Esophagus muscularis mucosa (tissue), 4 donors: ENCODE results near the gene MAP2K5. TPM values are rescaled to one million over a fixed set of nuclear protein-coding genes. Genes with fewer than 3 reads are reported as not detected.

Source experiments
- DNase-seq: peaks from one replicate; pipeline ENCODE4 v3.0.0-alpha.2; 2017; ENCODE audit errors: extremely low spot score
- H3K27ac ChIP-seq, 4 donors: fragments of 200-600 bp; sonication (generic); replicated peaks in 1 of 4; 1 replicate in 3 of 4; 2 replicates in 1 of 4; pipeline ENCODE4 v1.5.1; 2016 to 2019; ENCODE audit warnings: mild to moderate bottlenecking in 1 of 4
- H3K27me3 ChIP-seq, 4 donors: fragments of 200-600 bp; sonication (generic); one replicate each; pipeline versions ENCODE4 v1.5.1 to v1.6.0; 2016 to 2019
- H3K36me3 ChIP-seq, 4 donors: fragments of 200-600 bp; sonication (generic); one replicate each; pipeline ENCODE4 v1.5.1; 2016 to 2019
- H3K4me1 ChIP-seq, 4 donors: fragments of 200-600 bp; sonication (generic); one replicate each; pipeline ENCODE4 v1.5.1; 2016 to 2019
- H3K4me3 ChIP-seq, 4 donors: fragments of 200-600 bp; sonication (generic); 1 replicate in 2 of 4; 2 replicates in 2 of 4; pipeline ENCODE4 v1.5.1; 2016 to 2019; ENCODE audit warnings: mild to moderate bottlenecking in 4 of 4, moderate library complexity in 1 of 4
- H3K9me3 ChIP-seq, 4 donors: fragments of 200-600 bp; sonication (generic); 1 replicate in 3 of 4; 2 replicates in 1 of 4; pipeline ENCODE4 v1.5.1; 2016 to 2019
- EP300 ChIP-seq: sonication (generic); formaldehyde crosslinking; IDR thresholded peaks from one replicate; pipeline ENCODE4 v1.6.1; 2017; ENCODE audit warnings: antibody characterized with exemption
- POLR2A ChIP-seq: fragments of 450-650 bp; IDR thresholded peaks from one replicate; pipeline ENCODE4 v1.6.1; 2017; ENCODE audit warnings: antibody characterized with exemption, moderate library complexity, mild to moderate bottlenecking, low read depth
- POLR2AphosphoS5 ChIP-seq, 2 donors: sonication (generic); formaldehyde crosslinking; IDR thresholded peaks; one replicate each; pipeline ENCODE4 v1.6.1; 2017; ENCODE audit warnings: antibody characterized with exemption in 2 of 2
- WGBS: methylation state at CpG from one replicate; pipeline ENCODE4 v1.1.5; 2018; 5-methylcytosine and 5-hydroxymethylcytosine counted together
- intact Hi-C: fragments of 100-400 bp; cut with DNase I; formaldehyde crosslinking; loops from one replicate; pipeline ENCODE4 v1.15.1; 2023
- total RNA-seq, 4 donors: library from RNA; depleted of rRNA; stranded (reverse); fragments of >200 nt; gene quantifications; one replicate each; pipeline versions ENCODE4 v1.1.0 to v1.2.1, GENCODE V29; 2016
- TF ChIP-seq, protein P1 (sequence below), 3 experiments: fragments of 200-600 bp in 2 of 3; fragments of 450-650 bp in 1 of 3; sonication (generic) in 2 of 3; IDR thresholded peaks; one replicate each; pipeline ENCODE4 v1.5.1; 2017 to 2019; ENCODE audit warnings: antibody characterized with exemption in 3 of 3, mild to moderate bottlenecking in 2 of 3, moderate library complexity in 1 of 3

The MAP2K5 gene
- total RNA-seq, 4 donors from 2014 or later: 7.8 to 11.9 (median 10.6) TPM

GRCh38 chr15:67806536-67806935 is 264.0 kb downstream of the MAP2K5 start:
- H3K27me3 ChIP-seq: peaks cover 0 to 12% (median 0%) of the 10 kb centered on the region in 4 donors

DNA sequence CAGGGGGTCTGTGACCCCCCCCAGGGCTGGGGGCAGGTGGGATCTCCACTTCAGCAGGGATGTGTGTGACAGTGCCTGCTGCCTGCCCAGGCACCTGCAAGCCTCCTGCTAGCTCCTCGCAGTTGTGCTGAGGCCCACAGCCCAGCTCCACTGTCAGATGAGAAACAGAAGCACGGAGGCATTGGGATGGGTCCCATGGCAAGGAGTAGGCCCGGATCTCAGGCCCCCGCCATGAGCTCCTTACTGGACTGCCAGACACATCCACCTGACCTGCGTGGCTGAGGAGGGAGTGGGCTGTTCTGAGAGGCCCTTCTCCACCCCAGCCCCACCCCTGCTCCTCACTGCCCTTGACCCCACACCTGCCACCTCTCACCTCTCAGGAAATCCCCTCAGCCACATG is 264.6 kb downstream of the MAP2K5 start:
- WGBS: no CpG with 5 or more reads among the region's 5 CpGs

More at GRCh38 chr15:67806536-67806935, 264.0 kb downstream of the MAP2K5 start:
- DNase-seq: no peak
- TF ChIP-seq, protein P1, sequence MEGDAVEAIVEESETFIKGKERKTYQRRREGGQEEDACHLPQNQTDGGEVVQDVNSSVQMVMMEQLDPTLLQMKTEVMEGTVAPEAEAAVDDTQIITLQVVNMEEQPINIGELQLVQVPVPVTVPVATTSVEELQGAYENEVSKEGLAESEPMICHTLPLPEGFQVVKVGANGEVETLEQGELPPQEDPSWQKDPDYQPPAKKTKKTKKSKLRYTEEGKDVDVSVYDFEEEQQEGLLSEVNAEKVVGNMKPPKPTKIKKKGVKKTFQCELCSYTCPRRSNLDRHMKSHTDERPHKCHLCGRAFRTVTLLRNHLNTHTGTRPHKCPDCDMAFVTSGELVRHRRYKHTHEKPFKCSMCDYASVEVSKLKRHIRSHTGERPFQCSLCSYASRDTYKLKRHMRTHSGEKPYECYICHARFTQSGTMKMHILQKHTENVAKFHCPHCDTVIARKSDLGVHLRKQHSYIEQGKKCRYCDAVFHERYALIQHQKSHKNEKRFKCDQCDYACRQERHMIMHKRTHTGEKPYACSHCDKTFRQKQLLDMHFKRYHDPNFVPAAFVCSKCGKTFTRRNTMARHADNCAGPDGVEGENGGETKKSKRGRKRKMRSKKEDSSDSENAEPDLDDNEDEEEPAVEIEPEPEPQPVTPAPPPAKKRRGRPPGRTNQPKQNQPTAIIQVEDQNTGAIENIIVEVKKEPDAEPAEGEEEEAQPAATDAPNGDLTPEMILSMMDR (IDR thresholded peaks at IDR 0.05): no peak
- no peak for TF ChIP-seq POLR2AphosphoS5 (IDR thresholded peaks at IDR 0.05)
- TF ChIP-seq POLR2A: no peak
- TF ChIP-seq EP300: no peak
- Histone ChIP-seq H3K36me3 (peaks cover 3 to 50% (median 33%) of the 10 kb centered on the region in 4 donors), H3K27ac (no peak overlapping the region), H3K4me1 (no peaks in the 10 kb centered on the region), H3K9me3 (no peaks in the 10 kb centered on the region), H3K4me3 (no peak overlapping the region)
- 97% methylated on average over 14 of the region's 18 CpGs for WGBS
- intact Hi-C loops: no loop called here

GRCh38 chr15:67807836-67808235 is 265.3 kb downstream of the MAP2K5 start:
- no peak overlapping the region for H3K4me3 ChIP-seq
- no peak for DNase-seq

More for the DNA sequence above, 264.6 kb downstream of the MAP2K5 start:
- no peak for DNase-seq
- Histone ChIP-seq H3K27ac (no peak overlapping the region), H3K27me3 (peaks cover 0 to 16% (median 0%) of the 10 kb centered on the region in 4 donors), H3K4me1 (no peaks in the 10 kb centered on the region), H3K36me3 (peaks cover 3 to 47% (median 33%) of the 10 kb centered on the region in 4 donors), H3K9me3 (no peaks in the 10 kb centered on the region), H3K4me3 (no peak overlapping the region)
- intact Hi-C loops: no loop called here
- no peak for TF ChIP-seq EP300
- TF ChIP-seq POLR2A: no peak
- TF ChIP-seq POLR2AphosphoS5 (IDR thresholded peaks at IDR 0.05): no peak
- TF ChIP-seq, protein P1 (IDR thresholded peaks at IDR 0.05): no peak

DNA sequence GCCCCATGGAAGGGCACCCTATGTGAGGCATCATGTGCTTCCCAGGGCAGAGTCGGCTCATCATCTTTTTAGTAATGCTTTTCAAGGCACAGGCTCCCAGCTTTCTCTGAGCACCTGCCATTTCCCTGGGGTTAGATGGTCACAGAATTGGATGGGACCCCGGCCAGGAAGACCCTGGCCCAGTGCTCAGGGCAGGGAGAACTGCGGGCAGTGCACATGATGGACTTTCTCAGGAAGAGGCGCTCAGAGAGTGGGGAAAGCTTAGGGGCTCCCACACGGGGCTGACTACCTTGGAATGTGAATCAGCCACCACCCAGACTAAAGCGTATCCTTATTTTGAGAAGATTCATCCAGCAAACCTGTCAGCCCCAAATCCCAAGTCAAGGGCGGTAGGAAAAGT is 266.3 kb downstream of the MAP2K5 start:
- no peak overlapping the region for H3K27ac ChIP-seq
- intact Hi-C loops: no loop called here
- no peaks in the 10 kb centered on the region for H3K9me3 ChIP-seq
- TF ChIP-seq POLR2A (no peak), POLR2AphosphoS5 (IDR thresholded peaks at IDR 0.05) (no peak), EP300 (no peak)
- TF ChIP-seq, protein P1 (IDR thresholded peaks at IDR 0.05): no peak
- H3K4me3 ChIP-seq: no peak overlapping the region
- 87% methylated on average over 7 of the region's 7 CpGs for WGBS
- peaks cover 0 to 17% (median 0%) of the 10 kb centered on the region in 4 donors for H3K27me3 ChIP-seq
- no peaks in the 10 kb centered on the region for H3K4me1 ChIP-seq
- DNase-seq: no peak
- peaks cover 3 to 45% (median 32%) of the 10 kb centered on the region in 4 donors for H3K36me3 ChIP-seq

More at GRCh38 chr15:67807836-67808235, 265.3 kb downstream of the MAP2K5 start:
- intact Hi-C loops: no loop called here
- 87% methylated on average over 7 of the region's 7 CpGs for WGBS
- H3K36me3 ChIP-seq: peaks cover 3 to 45% (median 32%) of the 10 kb centered on the region in 4 donors
- H3K9me3 ChIP-seq: no peaks in the 10 kb centered on the region
- no peaks in the 10 kb centered on the region for H3K4me1 ChIP-seq
- H3K27me3 ChIP-seq: peaks cover 0 to 17% (median 0%) of the 10 kb centered on the region in 4 donors
- no peak overlapping the region for H3K27ac ChIP-seq
- TF ChIP-seq EP300 (no peak), POLR2A (no peak), POLR2AphosphoS5 (IDR thresholded peaks at IDR 0.05) (no peak)
- TF ChIP-seq, protein P1 (IDR thresholded peaks at IDR 0.05): no peak

- Histone ChIP-seq H3K4me3 (no peak overlapping the region), H3K27ac (no peak overlapping the region), H3K27me3 (peaks cover 0 to 17% (median 0%) of the 10 kb centered on the region in 4 donors), H3K36me3 (peaks cover 3 to 43% (median 32%) of the 10 kb centered on the region in 4 donors), H3K4me1 (no peaks in the 10 kb centered on the region), H3K9me3 (no peaks in the 10 kb centered on the region)
- intact Hi-C loops: no loop called here
- 94% methylated on average over 3 of the region's 5 CpGs for WGBS
- DNase-seq: no peak
- TF ChIP-seq POLR2A: no peak
- TF ChIP-seq EP300: no peak
- no peak for TF ChIP-seq POLR2AphosphoS5 (IDR thresholded peaks at IDR 0.05)
- TF ChIP-seq, protein P1 (IDR thresholded peaks at IDR 0.05): no peak
These were observed 266.9 kb downstream of the MAP2K5 start for GRCh38 chr15:67809441-67809840.
